Tibial nerve (tissue), 4 donors: Measurements from ENCODE around the gene LRP1.

Experiments used
- EP300 ChIP-seq, 2 donors: sonication (generic); formaldehyde crosslinking; IDR thresholded peaks; one replicate each; pipeline ENCODE4 v1.6.1; 2017; ENCODE audit warnings: antibody characterized with exemption in 2 of 2, mild to moderate bottlenecking in 1 of 2
- POLR2A ChIP-seq, 2 donors: fragments of 450-650 bp; IDR thresholded peaks; one replicate each; pipeline ENCODE4 v1.6.1; 2017; ENCODE audit warnings: antibody characterized with exemption in 2 of 2, mild to moderate bottlenecking in 2 of 2, moderate library complexity in 2 of 2
- TF ChIP-seq, protein P1 (sequence below), 5 experiments: fragments of 200-600 bp in 3 of 5; fragments of 450-650 bp in 2 of 5; sonication (generic) in 3 of 5; IDR thresholded peaks; one replicate each; pipeline ENCODE4 v1.5.1; 2016 to 2019; ENCODE audit warnings: antibody characterized with exemption in 5 of 5, mild to moderate bottlenecking in 3 of 5, moderate library complexity in 2 of 5

DNA sequence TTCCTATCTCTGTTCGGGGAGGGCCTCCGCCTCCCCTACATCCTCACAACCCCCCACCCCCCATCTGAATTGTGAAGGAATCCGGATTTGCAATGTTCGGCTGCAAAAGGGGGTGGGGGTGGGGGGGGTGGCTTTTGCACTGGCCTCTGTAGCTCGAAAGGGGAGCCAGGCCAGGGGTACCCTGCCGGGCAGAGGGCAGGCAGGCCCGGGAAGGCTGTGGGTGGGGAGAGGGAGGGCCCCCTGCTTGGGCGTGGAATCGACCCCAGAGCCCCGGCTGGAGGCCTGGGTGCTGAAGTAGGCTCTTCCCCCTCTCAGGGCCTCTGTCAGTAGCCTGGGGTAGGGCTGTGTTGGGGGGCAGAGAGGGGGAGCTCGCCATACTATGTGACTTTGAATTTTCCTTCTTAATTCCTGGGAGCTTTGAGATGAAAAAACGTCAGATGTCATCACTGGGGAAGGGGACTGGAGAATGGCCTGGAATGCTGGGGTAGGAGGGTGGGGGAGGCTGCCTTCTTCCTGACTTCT, 1.1 kb downstream of the LRP1 start:
- TF ChIP-seq, protein P1, sequence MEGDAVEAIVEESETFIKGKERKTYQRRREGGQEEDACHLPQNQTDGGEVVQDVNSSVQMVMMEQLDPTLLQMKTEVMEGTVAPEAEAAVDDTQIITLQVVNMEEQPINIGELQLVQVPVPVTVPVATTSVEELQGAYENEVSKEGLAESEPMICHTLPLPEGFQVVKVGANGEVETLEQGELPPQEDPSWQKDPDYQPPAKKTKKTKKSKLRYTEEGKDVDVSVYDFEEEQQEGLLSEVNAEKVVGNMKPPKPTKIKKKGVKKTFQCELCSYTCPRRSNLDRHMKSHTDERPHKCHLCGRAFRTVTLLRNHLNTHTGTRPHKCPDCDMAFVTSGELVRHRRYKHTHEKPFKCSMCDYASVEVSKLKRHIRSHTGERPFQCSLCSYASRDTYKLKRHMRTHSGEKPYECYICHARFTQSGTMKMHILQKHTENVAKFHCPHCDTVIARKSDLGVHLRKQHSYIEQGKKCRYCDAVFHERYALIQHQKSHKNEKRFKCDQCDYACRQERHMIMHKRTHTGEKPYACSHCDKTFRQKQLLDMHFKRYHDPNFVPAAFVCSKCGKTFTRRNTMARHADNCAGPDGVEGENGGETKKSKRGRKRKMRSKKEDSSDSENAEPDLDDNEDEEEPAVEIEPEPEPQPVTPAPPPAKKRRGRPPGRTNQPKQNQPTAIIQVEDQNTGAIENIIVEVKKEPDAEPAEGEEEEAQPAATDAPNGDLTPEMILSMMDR (IDR thresholded peaks at IDR 0.05), result no peak
- TF ChIP-seq EP300 (IDR thresholded peaks at IDR 0.05), result no peak
- TF ChIP-seq POLR2A (IDR thresholded peaks at IDR 0.05), result no peak
